Peyer's patch (tissue), 4 donors: ENCODE results near the gene XPC. TPM values are rescaled to one million over a fixed set of nuclear protein-coding genes. Genes with fewer than 3 reads are reported as not detected.

ENCODE experiments used
- DNase-seq, 3 donors: peaks; one replicate each; pipeline ENCODE4 v3.0.0-alpha.2; 2017 to 2019
- H3K27ac ChIP-seq, 4 donors: fragments of 200-600 bp; sonication (generic); one replicate each; pipeline ENCODE4 v1.5.1; 2016 to 2019
- H3K27me3 ChIP-seq, 2 donors: fragments of 200-600 bp; sonication (generic); one replicate each; pipeline ENCODE4 v1.5.1; 2019
- H3K36me3 ChIP-seq, 3 donors: fragments of 200-600 bp; sonication (generic); one replicate each; pipeline ENCODE4 v1.5.1; 2016 to 2019
- H3K4me1 ChIP-seq, 4 donors: fragments of 200-600 bp; sonication (generic); one replicate each; pipeline ENCODE4 v1.5.1; 2016 to 2019
- H3K4me3 ChIP-seq, 4 donors: fragments of 200-600 bp; sonication (generic); 1 replicate in 3 of 4; 2 replicates in 1 of 4; pipeline ENCODE4 v1.5.1; 2016 to 2019; ENCODE audit warnings: mild to moderate bottlenecking in 1 of 4
- H3K9me3 ChIP-seq, 4 donors: fragments of 200-600 bp; sonication (generic); one replicate each; pipeline ENCODE4 v1.5.1; 2016 to 2019; ENCODE audit warnings: mild to moderate bottlenecking in 1 of 4
- CTCF ChIP-seq, 6 experiments: fragments of 450-650 bp in 4 of 6; fragments of 200-600 bp in 2 of 6; sonication (generic) in 1 of 6; IDR thresholded peaks; one replicate each; pipeline ENCODE4 v1.5.1; 2017 to 2019; ENCODE audit warnings: antibody characterized with exemption in 6 of 6, mild to moderate bottlenecking in 3 of 6, moderate library complexity in 1 of 6
- POLR2A ChIP-seq, 2 donors: fragments of 450-650 bp; IDR thresholded peaks; one replicate each; pipeline ENCODE4 v1.5.1; 2017; ENCODE audit warnings: antibody characterized with exemption in 2 of 2, mild to moderate bottlenecking in 2 of 2, moderate library complexity in 2 of 2
- total RNA-seq, 4 donors: library from RNA; depleted of rRNA; stranded (reverse); fragments of >200 nt; gene quantifications; one replicate each; pipeline ENCODE4 v1.1.0, GENCODE V29; 2016

XPC gene
- total RNA-seq, 4 donors from 2014 or later: 46.1 to 88.3 (median 78.6) TPM

DNA sequence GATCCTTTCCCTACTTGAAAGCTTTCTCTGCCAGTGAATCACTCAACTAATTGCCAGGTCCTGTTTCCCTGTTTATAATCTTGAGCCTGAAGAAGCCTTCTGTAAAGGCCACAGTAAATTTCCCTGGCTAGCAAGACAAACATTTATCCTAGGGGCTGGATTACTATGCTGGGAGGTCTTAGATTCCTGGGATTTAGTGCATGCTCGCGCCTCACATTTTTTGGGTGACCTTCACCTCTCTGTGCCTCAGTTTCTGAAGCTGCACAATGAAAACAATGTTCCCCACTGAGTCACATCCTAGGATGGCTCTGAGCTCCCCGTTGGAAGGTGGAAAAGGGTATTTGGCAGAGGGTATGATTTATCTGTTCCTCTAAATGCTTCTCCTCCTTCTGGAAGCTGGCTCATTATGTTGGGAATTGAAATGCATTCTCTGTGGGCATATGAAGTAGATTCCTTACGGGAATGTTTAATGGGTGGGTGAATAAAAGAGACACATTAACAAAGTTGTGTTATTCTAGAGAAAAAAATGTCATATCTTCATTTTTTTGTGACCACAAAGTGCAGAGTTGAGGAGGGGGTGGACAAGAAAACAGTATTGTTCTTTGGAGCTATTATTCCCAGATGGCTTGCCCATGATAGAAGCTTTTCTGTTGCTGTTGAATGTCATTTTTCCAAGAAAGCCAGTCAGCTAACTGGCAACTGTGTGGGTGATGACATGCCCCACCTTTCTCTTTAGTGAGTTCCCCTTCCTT, 32.6 kb upstream of the XPC start:
- TF ChIP-seq CTCF (IDR thresholded peaks at IDR 0.05) (no peak), POLR2A (IDR thresholded peaks at IDR 0.05) (no peak)
- H3K27ac ChIP-seq: peak overlapping the region in 2 of 4 donors; percentile 62 to 86
- no peak for DNase-seq
- no peaks in the 10 kb centered on the region for H3K36me3 ChIP-seq
- H3K27me3 ChIP-seq: no peaks in the 10 kb centered on the region
- H3K4me1 ChIP-seq: peaks cover 0 to 30% (median 1%) of the 10 kb centered on the region in 4 donors
- no peak overlapping the region for H3K4me3 ChIP-seq
- H3K9me3 ChIP-seq: no peaks in the 10 kb centered on the region

DNA sequence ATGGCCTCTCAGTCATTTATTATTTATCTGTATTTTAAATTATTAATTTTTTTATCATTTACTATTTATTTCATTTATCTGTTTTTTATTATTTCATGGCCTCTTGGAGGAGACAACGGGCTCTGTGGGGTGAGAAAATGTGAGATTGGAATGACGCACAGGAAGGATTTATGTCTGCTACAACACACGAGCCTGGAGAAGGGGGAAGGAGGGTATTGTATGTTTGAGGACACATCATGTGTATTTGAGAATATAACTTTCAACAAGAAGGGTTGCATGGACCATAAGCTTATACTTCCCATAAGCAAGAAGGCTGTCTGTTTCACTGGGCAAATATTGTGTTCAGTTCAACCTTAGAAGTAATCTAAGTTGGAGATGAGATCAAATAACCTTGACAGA, 31.9 kb upstream of the XPC start:
- Histone ChIP-seq H3K27ac (peak overlapping the region in 2 of 4 donors; percentile 84 to 86), H3K9me3 (no peaks in the 10 kb centered on the region), H3K4me3 (no peak overlapping the region), H3K36me3 (no peaks in the 10 kb centered on the region), H3K4me1 (peaks cover 0 to 26% (median 1%) of the 10 kb centered on the region in 4 donors), H3K27me3 (no peaks in the 10 kb centered on the region)
- no peak for DNase-seq
- TF ChIP-seq CTCF (IDR thresholded peaks at IDR 0.05): no peak
- TF ChIP-seq POLR2A (IDR thresholded peaks at IDR 0.05): no peak

DNA sequence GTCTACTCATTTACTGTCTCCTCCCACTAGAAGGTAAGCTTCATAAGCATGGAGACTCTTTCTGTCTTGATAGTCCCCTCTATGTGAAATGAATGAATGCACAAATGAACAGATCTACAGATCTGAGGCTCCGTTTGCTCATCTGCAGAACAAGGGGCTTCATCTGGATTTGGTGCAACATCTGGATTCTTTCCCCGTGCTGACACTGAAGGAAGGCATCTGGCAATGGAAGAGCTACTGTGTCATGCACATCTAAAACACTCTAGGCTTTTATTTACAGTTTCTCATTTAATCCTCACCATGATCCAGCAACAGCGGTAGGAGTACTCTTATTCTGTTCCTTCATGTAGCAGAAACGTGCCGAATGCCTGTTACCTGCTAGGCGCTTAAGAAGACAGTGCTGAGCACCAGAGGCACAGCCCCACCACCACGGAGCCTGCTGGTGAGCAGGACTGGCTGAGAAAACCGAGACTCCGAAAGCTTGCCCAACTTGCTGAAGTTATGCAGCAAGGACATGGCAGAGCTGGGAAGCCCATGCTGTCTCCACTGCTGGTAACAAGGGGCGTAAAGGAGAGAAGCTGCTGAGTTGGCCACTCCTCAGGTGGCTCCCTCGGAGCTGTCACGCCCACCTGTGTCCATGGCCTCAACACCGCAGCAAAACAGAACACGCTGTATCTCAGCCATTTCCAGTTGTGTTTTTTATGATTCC, 31.3 kb upstream of the XPC start:
- no peak overlapping the region for H3K4me3 ChIP-seq
- H3K27ac ChIP-seq: peak overlapping the region in 3 of 4 donors; percentile 62 to 86 (median 84)
- H3K4me1 ChIP-seq: peaks cover 0 to 27% (median 1%) of the 10 kb centered on the region in 4 donors
- H3K9me3 ChIP-seq: no peaks in the 10 kb centered on the region
- DNase-seq: no peak
- H3K27me3 ChIP-seq: no peaks in the 10 kb centered on the region
- TF ChIP-seq POLR2A (IDR thresholded peaks at IDR 0.05) (no peak), CTCF (IDR thresholded peaks at IDR 0.05) (no peak)
- no peaks in the 10 kb centered on the region for H3K36me3 ChIP-seq

DNA sequence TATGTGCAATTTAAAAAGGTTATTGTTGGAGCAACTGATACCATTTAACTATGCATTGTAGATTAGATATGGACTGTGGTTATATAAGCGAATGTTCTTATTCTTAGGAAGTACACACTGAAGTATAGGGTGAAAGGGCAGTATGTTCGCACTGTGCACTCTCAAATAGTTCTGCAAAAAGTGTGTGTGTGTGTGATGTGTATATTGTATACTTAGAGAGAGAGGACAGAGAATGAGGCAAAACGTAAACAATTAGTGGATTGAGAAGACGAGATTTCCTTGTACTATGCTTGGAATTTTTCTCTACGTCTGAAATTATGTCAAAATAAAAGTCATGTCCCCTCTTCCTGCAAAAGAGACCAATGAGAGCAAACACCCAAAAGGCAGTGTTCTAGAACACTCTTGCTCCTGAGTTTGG, 30.6 kb upstream of the XPC start:
- Histone ChIP-seq H3K36me3 (no peaks in the 10 kb centered on the region), H3K27ac (peak overlapping the region in 3 of 4 donors; percentile 62 to 86 (median 84)), H3K4me1 (peaks cover 0 to 35% (median 2%) of the 10 kb centered on the region in 4 donors), H3K9me3 (no peaks in the 10 kb centered on the region), H3K4me3 (no peak overlapping the region), H3K27me3 (no peaks in the 10 kb centered on the region)
- TF ChIP-seq POLR2A (IDR thresholded peaks at IDR 0.05) (no peak), CTCF (IDR thresholded peaks at IDR 0.05) (no peak)
- no peak for DNase-seq

GRCh38 chr3:14208168-14208567, 29.8 kb upstream of the XPC start:
- H3K9me3 ChIP-seq: no peaks in the 10 kb centered on the region
- peaks cover 0 to 43% (median 3%) of the 10 kb centered on the region in 4 donors for H3K4me1 ChIP-seq
- TF ChIP-seq POLR2A (IDR thresholded peaks at IDR 0.05) (no peak), CTCF (IDR thresholded peaks at IDR 0.05) (no peak)
- H3K27ac ChIP-seq: peak overlapping the region in 3 of 4 donors; percentile 62 to 86 (median 84)
- H3K36me3 ChIP-seq: no peaks in the 10 kb centered on the region
- peak in 1 of 3 donors; percentile 61 for DNase-seq
- H3K27me3 ChIP-seq: no peaks in the 10 kb centered on the region
- H3K4me3 ChIP-seq: no peak overlapping the region
